GM12878 (cell line): ENCODE measurements around the gene RPS6KA4. TPM values are rescaled to one million over a fixed set of nuclear protein-coding genes. Genes with fewer than 3 reads are reported as not detected.

Source experiments
- ATAC-seq: fragments of 200-7000 bp; cut with Tn5 transposase; 3 replicates; pipeline ENCODE4 v1.9.1; 2020; ENCODE audit warnings: mild to moderate bottlenecking, moderate library complexity
- BruUV-seq: library from RNA; stranded (reverse); fragments of 400-500 nt; replicated peaks from 2 replicates; lab custom pipeline; 2021; lab: Mats Ljungman, UMichigan
- CTCF ChIA-PET: fragments of 300-600 bp; sonication (Branson Sonifier 250); formaldehyde crosslinking; extraction: SDS; loops from one replicate; lab custom pipeline; 2021; ENCODE audit warnings: inconsistent platforms; lab: Yijun Ruan, JAX
- POLR2A ChIA-PET: fragments of 350-600 bp; formaldehyde crosslinking; extraction: SDS; loops from one replicate; lab custom pipeline; 2021; ENCODE audit warnings: inconsistent platforms; lab: Charles Lee
- RAD21 ChIA-PET: fragments of 300-600 bp; sonication (Branson Sonifier 250); formaldehyde crosslinking; loops from one replicate; lab custom pipeline; 2023; ENCODE audit warnings: antibody characterized with exemption; ENCODE audit not compliant: unreplicated experiment; lab: Charles Lee
- SMC1A ChIA-PET: fragments of 300-600 bp; sonication (Branson Sonifier 250); formaldehyde crosslinking; loops from one replicate; lab custom pipeline; 2023; ENCODE audit not compliant: unreplicated experiment, uncharacterized antibody; lab: Charles Lee
- DNase-seq: peaks from one replicate; pipeline ENCODE4 v3.0.0-alpha.2; 2011; ENCODE audit warnings: low read depth, low spot score
- FAIRE-seq: peaks from 3 replicates; lab custom pipeline; 2011; peaks lifted over from hg19 to GRCh38; lab: Jason Lieb, UNC
- H2AFZ ChIP-seq: 2 replicates; pipeline ENCODE4 v1.6.0; 2011; ENCODE audit warnings: low read depth, low read length, control low read depth; ENCODE audit not compliant: control insufficient read depth
- H3K27ac ChIP-seq: 2 replicates; pipeline ENCODE4 v1.5.1; 2011; ENCODE audit warnings: control low read depth; ENCODE audit not compliant: control insufficient read depth, insufficient read depth
- H3K27me3 ChIP-seq, 2 experiments: replicated peaks in 1 of 2; 2 replicates each; pipeline versions ENCODE4 v1.6.0 to v1.6.1; 2011; ENCODE audit warnings: low read length in 1 of 2; ENCODE audit not compliant: control insufficient read depth in 2 of 2, insufficient read depth in 2 of 2
- H3K36me3 ChIP-seq, 2 experiments: 2 replicates each; pipeline ENCODE4 v1.5.1; 2011; ENCODE audit warnings: low read length in 1 of 2; ENCODE audit not compliant: control insufficient read depth in 2 of 2, insufficient read depth in 2 of 2
- H3K4me1 ChIP-seq: 2 replicates; pipeline ENCODE4 v1.6.1; 2011; ENCODE audit warnings: mild to moderate bottlenecking, low read length, moderate library complexity, mixed read lengths; ENCODE audit not compliant: control insufficient read depth, insufficient read depth
- H3K4me2 ChIP-seq: 2 replicates; pipeline ENCODE4 v1.6.0; 2011; ENCODE audit warnings: control low read depth; ENCODE audit not compliant: control insufficient read depth, insufficient read depth
- H3K4me3 ChIP-seq: fragments of 200-600 bp; sonication (generic); 2 replicates; pipeline ENCODE4 v1.5.1; 2016
- H3K79me2 ChIP-seq: 2 replicates; pipeline ENCODE4 v1.6.0; 2011; ENCODE audit warnings: low read length; ENCODE audit not compliant: control insufficient read depth, insufficient read depth
- H3K9ac ChIP-seq: 2 replicates; pipeline ENCODE4 v1.8.0; 2011; ENCODE audit warnings: low read length, control low read depth, mixed read lengths; ENCODE audit not compliant: control insufficient read depth, insufficient read depth
- H3K9me3 ChIP-seq: replicated peaks from 3 replicates; pipeline ENCODE4 v1.5.1; 2011; ENCODE audit warnings: mild to moderate bottlenecking, low read length; ENCODE audit not compliant: control insufficient read depth, insufficient read depth
- H4K20me1 ChIP-seq: 2 replicates; pipeline ENCODE4 v1.6.0; 2011; ENCODE audit not compliant: control insufficient read depth, insufficient read depth
- BCL11A ChIP-seq: IDR thresholded peaks from 2 replicates; pipeline ENCODE4 v1.6.1; 2011; ENCODE audit warnings: low read depth, low read length
- KAT2A ChIP-seq: conservative IDR thresholded peaks from 2 replicates; pipeline ENCODE4 v1.6.1; 2011; ENCODE audit warnings: low read depth, low read length; ENCODE audit not compliant: control insufficient read depth
- MYC ChIP-seq: IDR thresholded peaks from 2 replicates; pipeline ENCODE4 v1.6.1; 2011; ENCODE audit warnings: mild to moderate bottlenecking, low read length, moderate library complexity, inconsistent platforms; ENCODE audit not compliant: insufficient read depth, insufficient replicate concordance, insufficient read length, severe bottlenecking
- NRF1 ChIP-seq: conservative IDR thresholded peaks from 2 replicates; pipeline ENCODE4 v1.6.1; 2011; ENCODE audit warnings: mild to moderate bottlenecking, low read depth, low read length, improper control_type of control experiment
- POLR2AphosphoS5 ChIP-seq: IDR thresholded peaks from 2 replicates; pipeline ENCODE4 v1.6.1; 2011; ENCODE audit warnings: mild to moderate bottlenecking, low read length, inconsistent platforms
- SMAD1 ChIP-seq: fragments of 450-650 bp; IDR thresholded peaks from 2 replicates; pipeline ENCODE4 v1.6.1; 2018; ENCODE audit warnings: mild to moderate bottlenecking, low read depth; ENCODE audit not compliant: partially characterized antibody
- ZNF24 ChIP-seq: fragments of 450-650 bp; IDR thresholded peaks from 2 replicates; pipeline ENCODE4 v1.6.1; 2017; ENCODE audit warnings: antibody characterized with exemption, mild to moderate bottlenecking
- ZNF274 ChIP-seq: IDR thresholded peaks from one replicate; pipeline ENCODE4 v1.8.0; 2011; ENCODE audit not compliant: insufficient read length, insufficient read depth
- ZSCAN29 ChIP-seq: fragments of 450-650 bp; IDR thresholded peaks from 2 replicates; pipeline ENCODE4 v1.6.1; 2017; ENCODE audit warnings: mild to moderate bottlenecking, moderate library complexity
- WGBS: methylation state at CpG from one replicate; pipeline ENCODE4 v1.1.6; 2016; ENCODE audit warnings: low lambda C conversion rate; ENCODE audit not compliant: insufficient replicate concordance, insufficient coverage; ENCODE audit errors: missing lambda C conversion rate; 5-methylcytosine and 5-hydroxymethylcytosine counted together
- in situ Hi-C: fragments of 300-500 bp; cut with MboI; formaldehyde crosslinking; loops from 9 replicates; pipeline ENCODE4 v1.14.3; 2018; ENCODE audit warnings: mixed read lengths
- intact Hi-C: fragments of 100-400 bp; cut with micrococcal nuclease; formaldehyde crosslinking; loops from one replicate; pipeline ENCODE4 v1.14.2; 2022; ENCODE audit not compliant: unreplicated experiment
- polyA plus RNA-seq, 11 experiments: library from polyadenylated mRNA; depleted of rRNA in 4 of 11; unstranded in 6 of 11; stranded (reverse) in 5 of 11; fragments of >200 nt; fragmentation: Nextera tagmentation in 4 of 11; fragmentation: Illumina TruSeq in 1 of 11; extraction: Ambion mirVana in 4 of 11; extraction: Trizol in 1 of 11; gene quantifications; 1 replicate in 1 of 11; 2 replicates in 10 of 11; pipeline versions ENCODE4 v1.2.1 to v1.2.3, GENCODE V29; 2011 to 2016; ENCODE audit warnings: inconsistent platforms in 2 of 11, missing spikeins in 2 of 11, low read depth in 1 of 11
- total RNA-seq, 4 experiments: library from RNA; depleted of rRNA in 3 of 4; stranded (reverse); fragments of >200 nt in 3 of 4; fragmentation: Illumina TruSeq in 1 of 4; extraction: Trizol in 1 of 4; gene quantifications; 2 replicates each; pipeline versions ENCODE4 v1.2.1 to v1.2.3, GENCODE V29; 2013 to 2021
- TF ChIP-seq, protein P1 (sequence below): IDR thresholded peaks from 2 replicates; pipeline ENCODE4 v1.6.1; 2011; ENCODE audit warnings: low read depth, low read length, improper control_type of control experiment, borderline replicate concordance
- TF ChIP-seq, protein P2 (sequence below): IDR thresholded peaks from 2 replicates; pipeline ENCODE4 v1.6.1; 2012; ENCODE audit warnings: low read depth, low read length, improper control_type of control experiment
- TF ChIP-seq, protein P3 (sequence below): fragments of 450-650 bp; formaldehyde crosslinking; IDR thresholded peaks from 2 replicates; pipeline ENCODE4 v1.5.0; 2022; ENCODE audit warnings: mild to moderate bottlenecking, missing genetic modification characterization

RPS6KA4 gene
- total and polyA plus RNA-seq, 10 of the 15 experiments (the other 5 are each of a cell fraction or from before 2014, with no cell fraction given), result 0.34 to 32.6 (median 11.3) TPM

DNA sequence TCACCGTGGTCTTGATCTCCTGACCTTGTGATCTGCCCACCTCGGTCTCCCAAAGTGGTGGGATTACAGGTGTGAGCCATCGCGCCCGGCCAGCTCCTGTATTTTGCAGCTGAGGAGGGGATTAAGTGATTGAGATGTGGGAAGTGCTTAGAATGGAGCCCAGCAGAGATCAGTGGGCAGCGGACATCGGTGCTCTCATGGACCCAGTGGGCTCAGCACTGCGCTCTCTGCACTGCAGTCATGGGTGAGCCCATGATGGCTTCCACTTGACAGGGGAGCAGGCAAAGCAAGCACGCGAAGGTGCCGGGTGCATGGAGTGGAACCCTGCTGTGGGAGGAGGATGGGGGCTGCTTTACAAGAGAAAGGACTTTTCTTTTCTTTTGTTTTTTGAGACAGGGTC is 28.1 kb upstream of the RPS6KA4 start:
- ChIA-PET POLR2A (interaction anchor here (0.6 to 2.7 kb wide), 9 partner anchors 9 to 124 kb away, joined by 3 to 27 read pairs (median 5); partner anchors contain the start of genes CCDC88B, ESRRA, FERMT3 and FKBP2), SMC1A (interaction anchor here (0.8 to 6.4 kb wide), 9 partner anchors 8 to 125 kb away, joined by 3 to 71 read pairs (median 5); partner anchors contain the start of genes ESRRA, FERMT3, PRDX5 and TRMT112), RAD21 (interaction anchor here (0.7 to 4.2 kb wide), 13 partner anchors 8 to 125 kb away, joined by 3 to 86 read pairs (median 6); partner anchors contain the start of genes CCDC88B, ESRRA, FERMT3 and PRDX5), CTCF (interaction anchor here (0.6 to 14.7 kb wide), 19 partner anchors 8 to 344 kb away, joined by 3 to 228 read pairs (median 8); partner anchors contain the start of genes CCDC88B, ESRRA, FERMT3 and PRDX5)
- Histone ChIP-seq H3K4me1 (peaks cover 21% of the 10 kb centered on the region), H2AFZ (no peak overlapping the region), H4K20me1 (no peaks in the 10 kb centered on the region), H3K36me3 (no peaks in the 10 kb centered on the region), H3K9me3 (no peaks in the 10 kb centered on the region; the same call in 2 of the 3 replicates), H3K4me3 (no peak overlapping the region), H3K27me3 (no peaks in the 10 kb centered on the region), H3K9ac (no peak overlapping the region), H3K4me2 (no peak overlapping the region), H3K27ac (no peak overlapping the region), H3K79me2 (no peaks in the 10 kb centered on the region)
- in situ Hi-C loops (no loop called here), intact Hi-C loops (loop anchor here (1.0 kb wide), 2 partner anchors 13 to 25 kb away; partner anchors contain the start of gene PRDX5)
- TF ChIP-seq ZSCAN29 (no peak), BCL11A (no peak), NRF1 (no peak), MYC (no peak), POLR2AphosphoS5 (no peak), KAT2A (no peak), ZNF24 (no peak), ZNF274 (no peak), SMAD1 (no peak)
- TF ChIP-seq, protein P1, sequence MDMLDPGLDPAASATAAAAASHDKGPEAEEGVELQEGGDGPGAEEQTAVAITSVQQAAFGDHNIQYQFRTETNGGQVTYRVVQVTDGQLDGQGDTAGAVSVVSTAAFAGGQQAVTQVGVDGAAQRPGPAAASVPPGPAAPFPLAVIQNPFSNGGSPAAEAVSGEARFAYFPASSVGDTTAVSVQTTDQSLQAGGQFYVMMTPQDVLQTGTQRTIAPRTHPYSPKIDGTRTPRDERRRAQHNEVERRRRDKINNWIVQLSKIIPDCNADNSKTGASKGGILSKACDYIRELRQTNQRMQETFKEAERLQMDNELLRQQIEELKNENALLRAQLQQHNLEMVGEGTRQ, result no peak
- TF ChIP-seq, protein P2, sequence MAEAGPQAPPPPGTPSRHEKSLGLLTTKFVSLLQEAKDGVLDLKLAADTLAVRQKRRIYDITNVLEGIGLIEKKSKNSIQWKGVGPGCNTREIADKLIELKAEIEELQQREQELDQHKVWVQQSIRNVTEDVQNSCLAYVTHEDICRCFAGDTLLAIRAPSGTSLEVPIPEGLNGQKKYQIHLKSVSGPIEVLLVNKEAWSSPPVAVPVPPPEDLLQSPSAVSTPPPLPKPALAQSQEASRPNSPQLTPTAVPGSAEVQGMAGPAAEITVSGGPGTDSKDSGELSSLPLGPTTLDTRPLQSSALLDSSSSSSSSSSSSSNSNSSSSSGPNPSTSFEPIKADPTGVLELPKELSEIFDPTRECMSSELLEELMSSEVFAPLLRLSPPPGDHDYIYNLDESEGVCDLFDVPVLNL, result no peak
- TF ChIP-seq, protein P3, sequence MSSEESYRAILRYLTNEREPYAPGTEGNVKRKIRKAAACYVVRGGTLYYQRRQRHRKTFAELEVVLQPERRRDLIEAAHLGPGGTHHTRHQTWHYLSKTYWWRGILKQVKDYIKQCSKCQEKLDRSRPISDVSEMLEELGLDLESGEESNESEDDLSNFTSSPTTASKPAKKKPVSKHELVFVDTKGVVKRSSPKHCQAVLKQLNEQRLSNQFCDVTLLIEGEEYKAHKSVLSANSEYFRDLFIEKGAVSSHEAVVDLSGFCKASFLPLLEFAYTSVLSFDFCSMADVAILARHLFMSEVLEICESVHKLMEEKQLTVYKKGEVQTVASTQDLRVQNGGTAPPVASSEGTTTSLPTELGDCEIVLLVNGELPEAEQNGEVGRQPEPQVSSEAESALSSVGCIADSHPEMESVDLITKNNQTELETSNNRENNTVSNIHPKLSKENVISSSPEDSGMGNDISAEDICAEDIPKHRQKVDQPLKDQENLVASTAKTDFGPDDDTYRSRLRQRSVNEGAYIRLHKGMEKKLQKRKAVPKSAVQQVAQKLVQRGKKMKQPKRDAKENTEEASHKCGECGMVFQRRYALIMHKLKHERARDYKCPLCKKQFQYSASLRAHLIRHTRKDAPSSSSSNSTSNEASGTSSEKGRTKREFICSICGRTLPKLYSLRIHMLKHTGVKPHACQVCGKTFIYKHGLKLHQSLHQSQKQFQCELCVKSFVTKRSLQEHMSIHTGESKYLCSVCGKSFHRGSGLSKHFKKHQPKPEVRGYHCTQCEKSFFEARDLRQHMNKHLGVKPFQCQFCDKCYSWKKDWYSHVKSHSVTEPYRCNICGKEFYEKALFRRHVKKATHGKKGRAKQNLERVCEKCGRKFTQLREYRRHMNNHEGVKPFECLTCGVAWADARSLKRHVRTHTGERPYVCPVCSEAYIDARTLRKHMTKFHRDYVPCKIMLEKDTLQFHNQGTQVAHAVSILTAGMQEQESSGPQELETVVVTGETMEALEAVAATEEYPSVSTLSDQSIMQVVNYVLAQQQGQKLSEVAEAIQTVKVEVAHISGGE (CRISPR knock-in tag), result no peak
- FAIRE-seq (no peak), DNase-seq (no peak), ATAC-seq (no peak)
- WGBS, result 95% methylated on average over 11 of the region's 11 CpGs
- BruUV-seq, result no TSS peak
